SU-DHL-6 (cell line): ENCODE data around the gene UBE2D4.
"Not testable (repeated sequence)": the region's sequence is repeated elsewhere in the genome, so short reads cannot be mapped to it uniquely, and the experiment has no call there.

Experiments used
- H2AFZ ChIP-seq: fragments of 200-600 bp; sonication (generic); 2 replicates; pipeline ENCODE4 v1.6.1; 2014; ENCODE audit warnings: low read depth, mild to moderate bottlenecking, moderate library complexity, mixed read lengths, antibody characterized with exemption, low read length; ENCODE audit not compliant: severe bottlenecking
- H3F3A ChIP-seq: fragments of 200-600 bp; shearing (Covaris generic); 2 replicates; pipeline ENCODE4 v1.6.0; 2016; ENCODE audit warnings: antibody characterized with exemption, mild to moderate bottlenecking; ENCODE audit not compliant: insufficient read depth
- H3K27ac ChIP-seq: fragments of 200-600 bp; sonication (generic); 2 replicates; pipeline ENCODE4 v1.5.1; 2016; ENCODE audit warnings: low read depth, mild to moderate bottlenecking, low read length, moderate library complexity, mixed read lengths
- H3K27me3 ChIP-seq: fragments of 200-600 bp; sonication (generic), shearing (Covaris generic); 2 replicates; pipeline ENCODE4 v1.6.0; 2014; ENCODE audit warnings: mild to moderate bottlenecking, low read length
- H3K36me3 ChIP-seq: fragments of 200-600 bp; sonication (generic); 2 replicates; pipeline ENCODE4 v1.6.1; 2014; ENCODE audit warnings: mild to moderate bottlenecking, low read length, mixed read lengths
- H3K4me2 ChIP-seq: fragments of 300-600, 200-600 bp; shearing (Covaris generic), sonication (generic); 2 replicates; pipeline ENCODE4 v1.6.0; 2014; ENCODE audit warnings: low read length, low read depth, mild to moderate bottlenecking; ENCODE audit not compliant: poor library complexity, severe bottlenecking
- H3K4me3 ChIP-seq: fragments of 200-600 bp; sonication (generic); 2 replicates; pipeline ENCODE4 v1.5.1; 2014; ENCODE audit warnings: antibody characterized with exemption, low read length, mild to moderate bottlenecking, mixed read lengths; ENCODE audit not compliant: insufficient read depth, poor library complexity, severe bottlenecking
- H3K79me2 ChIP-seq: fragments of 200-600 bp; sonication (generic); 2 replicates; pipeline ENCODE4 v1.6.1; 2014; ENCODE audit warnings: mild to moderate bottlenecking, low read length, moderate library complexity; ENCODE audit not compliant: insufficient read depth
- H3K9ac ChIP-seq: fragments of 200-600 bp; sonication (generic); 2 replicates; pipeline ENCODE4 v1.7.0; 2014; ENCODE audit warnings: mild to moderate bottlenecking, low read length
- H3K9me2 ChIP-seq: fragments of 200-600 bp; sonication (generic); replicated peaks from 2 replicates; pipeline ENCODE4 v1.6.1; 2014; ENCODE audit warnings: low read length; ENCODE audit not compliant: insufficient read depth
- H3K9me3 ChIP-seq: fragments of 200-600 bp; sonication (generic); 2 replicates; pipeline ENCODE4 v1.6.1; 2014; ENCODE audit warnings: low read length, mixed read lengths; ENCODE audit not compliant: insufficient read depth
- H4K20me1 ChIP-seq: fragments of 200-600 bp; sonication (generic); 2 replicates; pipeline ENCODE4 v1.6.1; 2014; ENCODE audit warnings: low read depth, mild to moderate bottlenecking, antibody characterized with exemption, low read length, moderate library complexity, mixed read lengths

UBE2D4 gene

DNA sequence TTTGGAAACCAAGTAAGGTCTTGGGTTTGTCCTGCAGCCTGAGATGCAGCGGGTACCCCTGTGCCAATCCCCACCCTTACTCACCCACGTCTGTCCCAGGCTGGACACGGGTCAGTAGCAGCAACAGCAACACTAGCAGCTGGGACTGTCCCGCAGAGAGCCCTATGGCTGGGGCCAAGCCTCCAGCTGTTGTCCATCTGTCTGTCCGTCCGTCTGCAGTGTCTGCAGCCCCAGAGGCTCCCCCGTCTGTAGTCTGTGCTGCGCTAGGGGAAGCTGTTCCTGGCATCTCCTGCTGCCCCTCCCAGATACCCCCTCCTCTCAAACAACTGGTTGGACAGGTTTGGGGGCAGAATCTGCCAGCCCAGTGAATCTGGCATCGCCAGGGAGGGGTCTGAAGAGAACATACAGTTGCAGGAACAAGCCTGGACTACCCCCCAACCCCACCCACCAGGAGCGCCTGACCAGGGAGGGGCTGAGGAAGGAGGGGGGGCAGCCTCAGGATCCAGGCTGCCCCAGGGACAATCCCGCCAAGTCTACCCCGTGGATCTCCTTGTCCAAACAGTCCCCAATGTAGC, 63.9 kb downstream of the UBE2D4 start:
- H3K36me3 ChIP-seq, H3F3A ChIP-seq, H3K4me2 ChIP-seq, H4K20me1 ChIP-seq, H3K27me3 ChIP-seq, H2AFZ ChIP-seq, H3K9ac ChIP-seq, H3K27ac ChIP-seq, H3K79me2 ChIP-seq, H3K4me3 ChIP-seq, H3K9me2 ChIP-seq, H3K9me3 ChIP-seq: not testable (repeated sequence)

DNA sequence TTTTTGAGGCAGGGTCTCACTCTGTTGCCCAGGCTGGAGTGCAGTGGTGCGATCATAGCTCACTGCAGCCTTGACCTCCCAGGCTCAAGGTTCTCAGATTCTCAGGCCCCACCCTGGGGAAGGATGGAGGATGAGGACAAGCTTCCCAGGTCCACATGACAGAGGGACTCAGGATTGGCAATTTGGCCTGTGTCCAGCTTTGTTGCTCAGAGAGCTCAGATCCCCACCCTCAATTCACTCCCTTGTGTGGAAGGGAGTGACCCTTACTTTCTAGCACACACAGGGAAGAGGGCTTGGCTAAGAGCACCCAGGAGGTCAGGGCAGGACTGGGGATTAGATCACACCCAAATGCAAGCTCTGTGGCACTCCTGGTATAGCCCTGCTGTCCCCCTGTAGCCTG, 64.6 kb downstream of the UBE2D4 start:
- H3K36me3 ChIP-seq, H3K4me3 ChIP-seq, H3K79me2 ChIP-seq, H2AFZ ChIP-seq, H3K9ac ChIP-seq, H3K27ac ChIP-seq, H3K4me2 ChIP-seq, H3K9me2 ChIP-seq, H4K20me1 ChIP-seq, H3K9me3 ChIP-seq, H3F3A ChIP-seq, H3K27me3 ChIP-seq: not testable (repeated sequence)

DNA sequence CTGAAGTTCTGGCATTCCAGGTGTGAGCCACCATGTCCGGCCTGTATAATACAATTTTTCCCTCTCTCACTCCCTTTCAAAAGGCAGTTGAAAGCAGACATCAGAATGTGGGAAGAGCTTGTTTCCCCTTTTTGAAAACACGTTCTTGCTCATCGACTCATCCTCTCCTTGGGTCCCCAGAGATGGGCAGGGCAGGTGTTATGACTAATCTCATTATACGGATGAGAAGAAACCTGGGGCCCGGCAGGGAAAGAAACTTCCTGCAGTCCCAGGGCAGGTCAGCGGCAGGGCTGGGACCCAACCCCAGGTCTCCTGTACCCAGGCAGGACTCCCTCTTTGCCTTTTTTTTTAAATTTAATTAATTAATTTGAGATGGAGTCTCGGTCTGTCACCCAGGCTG, 66.7 kb downstream of the UBE2D4 start:
- H3K36me3 ChIP-seq, H3K79me2 ChIP-seq, H3K27me3 ChIP-seq, H3K27ac ChIP-seq, H4K20me1 ChIP-seq, H3K4me2 ChIP-seq, H3K9ac ChIP-seq, H3K9me2 ChIP-seq, H3K9me3 ChIP-seq, H2AFZ ChIP-seq, H3F3A ChIP-seq, H3K4me3 ChIP-seq: not testable (repeated sequence)

DNA sequence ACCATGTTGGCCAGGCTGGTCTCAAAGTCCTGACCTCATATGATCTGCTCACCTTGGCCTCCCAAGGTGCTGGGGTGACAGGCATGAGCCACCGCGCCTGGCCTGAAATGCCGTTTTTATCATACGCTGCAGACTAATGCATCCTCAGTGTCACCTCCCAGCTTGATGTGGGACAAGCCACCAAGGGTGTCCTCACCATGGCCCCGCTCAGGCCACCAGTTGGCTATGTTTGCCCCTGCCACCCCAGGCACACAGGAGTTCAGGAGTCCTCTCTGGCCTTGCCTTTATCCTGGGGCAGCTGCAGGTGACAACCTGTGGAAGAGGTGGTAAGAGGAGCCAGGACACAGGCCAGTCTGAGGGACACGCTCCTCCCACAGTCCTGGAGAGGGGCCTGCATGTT, 68.4 kb downstream of the UBE2D4 start:
- not testable (repeated sequence) for H3K9ac ChIP-seq, H3K9me2 ChIP-seq, H3K4me2 ChIP-seq, H2AFZ ChIP-seq, H3K79me2 ChIP-seq, H4K20me1 ChIP-seq, H3K36me3 ChIP-seq, H3K27me3 ChIP-seq, H3K27ac ChIP-seq, H3K9me3 ChIP-seq, H3F3A ChIP-seq, H3K4me3 ChIP-seq

DNA sequence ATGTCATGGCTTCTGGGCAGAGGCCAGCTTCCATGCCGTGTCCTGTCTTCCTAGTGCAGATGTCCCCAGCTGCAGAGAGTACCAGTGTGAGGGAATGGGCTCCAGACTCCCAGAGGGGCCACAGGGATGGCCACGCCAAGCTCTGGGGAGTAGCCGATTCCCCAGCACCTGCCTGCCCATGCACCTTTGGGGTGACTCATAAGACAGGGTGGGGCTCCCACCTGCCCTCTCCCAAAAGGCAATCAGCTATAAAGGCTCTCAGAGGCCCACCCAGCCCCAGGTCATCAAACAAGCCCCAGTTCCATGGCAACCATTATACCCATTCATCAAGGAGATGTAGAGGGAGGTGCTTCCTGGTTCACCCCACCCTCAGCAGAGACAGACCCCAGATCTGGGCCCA, 71.3 kb downstream of the UBE2D4 start, which contains the start of gene SPDYE1:
TSS of gene SPDYE1 (plus strand) at position 366 of the 400 bp plus-strand sequence. CDS start 2,053 bp downstream, outside the sequence.
- not testable (repeated sequence) for H3K27ac ChIP-seq, H3K27me3 ChIP-seq, H4K20me1 ChIP-seq, H3K4me2 ChIP-seq, H3K36me3 ChIP-seq, H3F3A ChIP-seq, H3K79me2 ChIP-seq, H3K9me2 ChIP-seq, H3K9ac ChIP-seq, H3K4me3 ChIP-seq, H3K9me3 ChIP-seq, H2AFZ ChIP-seq
